Stomach (tissue), 4 donors: ENCODE measurements around the gene ZNF516.

Experiments
- CTCF ChIP-seq, 7 experiments: fragments of 450-650 bp in 4 of 7; fragments of 200-600 bp in 3 of 7; sonication (generic) in 3 of 7; IDR thresholded peaks; one replicate each; pipeline ENCODE4 v1.5.1; 2016 to 2019; ENCODE audit warnings: antibody characterized with exemption in 7 of 7, control low read depth in 2 of 7, mild to moderate bottlenecking in 1 of 7
- EP300 ChIP-seq: sonication (generic); formaldehyde crosslinking; IDR thresholded peaks from one replicate; pipeline ENCODE4 v1.6.1; 2017; ENCODE audit warnings: antibody characterized with exemption
- POLR2A ChIP-seq, 4 donors: fragments of 450-650 bp; IDR thresholded peaks; one replicate each; pipeline ENCODE4 v1.6.1; 2016; ENCODE audit warnings: antibody characterized with exemption in 4 of 4, control low read depth in 2 of 4, mild to moderate bottlenecking in 1 of 4, moderate library complexity in 1 of 4
- POLR2AphosphoS5 ChIP-seq, 3 donors: sonication (generic); formaldehyde crosslinking; IDR thresholded peaks; one replicate each; pipeline ENCODE4 v1.6.1; 2016; ENCODE audit warnings: antibody characterized with exemption in 3 of 3

GRCh38 chr18:76489081-76489480 lies 6.0 kb downstream of the ZNF516 start:
- no peak for TF ChIP-seq POLR2A (IDR thresholded peaks at IDR 0.05)
- TF ChIP-seq CTCF (IDR thresholded peaks at IDR 0.05): no peak
- no peak for TF ChIP-seq POLR2AphosphoS5 (IDR thresholded peaks at IDR 0.05)
- no peak for TF ChIP-seq EP300
